Skin of body (tissue), 3 donors: ENCODE results near the gene ZACN. TPM values are rescaled to one million over a fixed set of nuclear protein-coding genes. Genes with fewer than 3 reads are reported as not detected.

ENCODE experiments used
- DNase-seq: peaks from one replicate; lab custom pipeline; 2025; lab: John Stamatoyannopoulos, UW
- small RNA-seq: library from RNA; depleted of rRNA; stranded (forward); fragments of <200 nt; gene quantifications from one replicate; pipeline ENCODE3, GENCODE V24; 2014; ENCODE audit warnings: low replicate concordance
- total RNA-seq: library from RNA; depleted of rRNA; stranded (reverse); fragments of >200 nt; gene quantifications from one replicate; pipeline ENCODE4 v1.2.3, GENCODE V29; 2014

The ZACN gene
- total RNA-seq, 1 donor from 2014 or later = not detected

- no peak for DNase-seq
These were observed 52.2 kb downstream of the ZACN start for GRCh38 chr17:76131051-76131691.

GRCh38 chr17:76131692-76132573 lies 53.0 kb downstream of the ZACN start:
- no peak for DNase-seq

Small RNA genes within 50 kb of the gene (small RNA-seq; reads per million reads assigned to genes)
- gene MIR6868 = 0.33 reads per million, percentile 37 among the genes with 10 or more reads in this experiment

Other genes starting within 250 kb of the ZACN start
- gene UNC13D, start 234.8 kb upstream of the ZACN start, total RNA-seq = 8.5 TPM
- 33.9 TPM for gene WBP2, start 223.8 kb upstream of the ZACN start, total RNA-seq
- 21.5 TPM for gene TRIM47, start 200.6 kb upstream of the ZACN start, total RNA-seq
- gene TRIM65, start 182.2 kb upstream of the ZACN start, total RNA-seq = 9.2 TPM
- gene MRPL38, start 174.3 kb upstream of the ZACN start, total RNA-seq = 20.8 TPM
- 11.5 TPM for gene FBF1, start 138.1 kb upstream of the ZACN start, total RNA-seq
- gene ACOX1, start 100.0 kb upstream of the ZACN start, total RNA-seq = 57.9 TPM
- gene TEN1, start 99.9 kb upstream of the ZACN start, total RNA-seq = 16.0 TPM
- gene CDK3, start 78.3 kb upstream of the ZACN start, total RNA-seq = 7.6 TPM
- 43.7 TPM for gene EVPL, start 51.9 kb upstream of the ZACN start, total RNA-seq
- 48.8 TPM for gene SRP68, start 6.7 kb upstream of the ZACN start, total RNA-seq
- not detected for gene GALR2, start 4.4 kb upstream of the ZACN start, total RNA-seq
- gene EXOC7, start 24.6 kb downstream of the ZACN start, total RNA-seq = 65.8 TPM
- 0.30 TPM for gene FOXJ1, start 62.1 kb downstream of the ZACN start, total RNA-seq
- 5.2 TPM for gene RNF157, start 161.3 kb downstream of the ZACN start, total RNA-seq
- gene UBALD2, start 186.2 kb downstream of the ZACN start, total RNA-seq = 8.2 TPM
- gene QRICH2, start 229.1 kb downstream of the ZACN start, total RNA-seq = 2.5 TPM